Measurements from ENCODE around the gene PDE8B. TPM values are rescaled to one million over a fixed set of nuclear protein-coding genes. Genes with fewer than 3 reads are reported as not detected.
"Not testable (repeated sequence)": the region's sequence is repeated elsewhere in the genome, so short reads cannot be mapped to it uniquely, and the experiment has no call there.

The PDE8B gene
- total RNA-seq, 1 donor from 2014 or later, result 0.18 TPM

- Histone ChIP-seq H3K27ac (ENCODE audit: low read depth, low read length) (no peak overlapping the region), H3K36me3 (ENCODE audit: insufficient read depth, low read length) (no peaks in the 10 kb centered on the region), H3K4me1 (ENCODE audit: insufficient read depth, low read length) (no peaks in the 10 kb centered on the region), H4K20me1 (ENCODE audit: insufficient read depth, low read length) (no peaks in the 10 kb centered on the region), H3K9ac (ENCODE audit: low read length) (no peak overlapping the region), H3K9me3 (ENCODE audit: insufficient read depth, low read depth, low read length) (no peaks in the 10 kb centered on the region), H2AFZ (ENCODE audit: low read depth, low read length) (no peak overlapping the region), H3K27me3 (ENCODE audit: insufficient read depth, low read length) (peaks cover 2% of the 10 kb centered on the region), H3K4me3 (ENCODE audit: insufficient read depth, low read depth, low read length) (no peak overlapping the region), H3K79me2 (ENCODE audit: insufficient read depth, low read length) (no peaks in the 10 kb centered on the region), H3K4me2 (ENCODE audit: low read length) (no peak overlapping the region)
- TF ChIP-seq CTCF (IDR thresholded peaks at IDR 0.05; ENCODE audit: insufficient read depth, low read depth, low read length), result no peak
- no peak for TF ChIP-seq EZH2 (IDR thresholded peaks at IDR 0.05; ENCODE audit: insufficient read depth, low read length)
- DNase-seq (ENCODE audit: low read depth), result no peak
- Mint-ChIP-seq H3K27ac (ENCODE audit: unreplicated experiment) (no peak overlapping the region), H3K4me1 (ENCODE audit: low read depth, unreplicated experiment) (peaks cover 12% of the 10 kb centered on the region), H3K27me3 (ENCODE audit: low read depth, unreplicated experiment) (peaks cover 7% of the 10 kb centered on the region), H3K4me3 (ENCODE audit: unreplicated experiment) (no peak overlapping the region), H3K36me3 (ENCODE audit: low read depth, unreplicated experiment) (no peaks in the 10 kb centered on the region), H3K9me3 (ENCODE audit: unreplicated experiment) (peaks cover 7% of the 10 kb centered on the region)
- no peak for FAIRE-seq
Observed at GRCh38 chr5:77379558-77380061, 169.1 kb downstream of the PDE8B start.

GRCh38 chr5:77380636-77381035 lies 170.2 kb downstream of the PDE8B start:
- TF ChIP-seq EZH2 (IDR thresholded peaks at IDR 0.05; ENCODE audit: insufficient read depth, low read length), result no peak
- no peak for TF ChIP-seq CTCF (IDR thresholded peaks at IDR 0.05; ENCODE audit: insufficient read depth, low read depth, low read length)
- FAIRE-seq, result no peak
- Mint-ChIP-seq H3K4me1 (ENCODE audit: low read depth, unreplicated experiment) (peaks cover 12% of the 10 kb centered on the region), H3K27me3 (ENCODE audit: low read depth, unreplicated experiment) (peaks cover 7% of the 10 kb centered on the region), H3K9me3 (ENCODE audit: unreplicated experiment) (peaks cover 9% of the 10 kb centered on the region), H3K27ac (ENCODE audit: unreplicated experiment) (no peak overlapping the region), H3K36me3 (ENCODE audit: low read depth, unreplicated experiment) (no peaks in the 10 kb centered on the region), H3K4me3 (ENCODE audit: unreplicated experiment) (no peak overlapping the region)
- no peaks in the 10 kb centered on the region for H4K20me1 ChIP-seq (ENCODE audit: insufficient read depth, low read length)
- H3K4me2 ChIP-seq (ENCODE audit: low read length), result no peak overlapping the region
- no peak overlapping the region for H2AFZ ChIP-seq (ENCODE audit: low read depth, low read length)
- H3K36me3 ChIP-seq (ENCODE audit: insufficient read depth, low read length), result no peaks in the 10 kb centered on the region
- no peak for DNase-seq (ENCODE audit: low read depth)
- H3K79me2 ChIP-seq (ENCODE audit: insufficient read depth, low read length), result no peaks in the 10 kb centered on the region
- H3K9me3 ChIP-seq (ENCODE audit: insufficient read depth, low read depth, low read length), result no peaks in the 10 kb centered on the region
- H3K27me3 ChIP-seq (ENCODE audit: insufficient read depth, low read length), result peaks cover 2% of the 10 kb centered on the region
- H3K27ac ChIP-seq (ENCODE audit: low read depth, low read length), result no peak overlapping the region
- H3K9ac ChIP-seq (ENCODE audit: low read length), result no peak overlapping the region
- H3K4me1 ChIP-seq (ENCODE audit: insufficient read depth, low read length), result no peaks in the 10 kb centered on the region
- no peak overlapping the region for H3K4me3 ChIP-seq (ENCODE audit: insufficient read depth, low read depth, low read length)

GRCh38 chr5:77383336-77383735 lies 172.9 kb downstream of the PDE8B start:
- peaks cover 12% of the 10 kb centered on the region for H3K4me1 Mint-ChIP-seq (ENCODE audit: low read depth, unreplicated experiment)
- H3K9me3 ChIP-seq (ENCODE audit: insufficient read depth, low read depth, low read length); H3K4me2 ChIP-seq (ENCODE audit: low read length); H3K4me3 Mint-ChIP-seq (ENCODE audit: unreplicated experiment); H3K4me1 ChIP-seq (ENCODE audit: insufficient read depth, low read length); H3K79me2 ChIP-seq (ENCODE audit: insufficient read depth, low read length); H3K9ac ChIP-seq (ENCODE audit: low read length); DNase-seq (ENCODE audit: low read depth); H3K27ac ChIP-seq (ENCODE audit: low read depth, low read length); H3K27ac Mint-ChIP-seq (ENCODE audit: unreplicated experiment); H3K9me3 Mint-ChIP-seq (ENCODE audit: unreplicated experiment); H4K20me1 ChIP-seq (ENCODE audit: insufficient read depth, low read length); H3K27me3 Mint-ChIP-seq (ENCODE audit: low read depth, unreplicated experiment); H3K27me3 ChIP-seq (ENCODE audit: insufficient read depth, low read length); H3K4me3 ChIP-seq (ENCODE audit: insufficient read depth, low read depth, low read length); H3K36me3 Mint-ChIP-seq (ENCODE audit: low read depth, unreplicated experiment); FAIRE-seq; H3K36me3 ChIP-seq (ENCODE audit: insufficient read depth, low read length); H2AFZ ChIP-seq (ENCODE audit: low read depth, low read length): not testable (repeated sequence)

- FAIRE-seq; H3K9ac ChIP-seq (ENCODE audit: low read length); H4K20me1 ChIP-seq (ENCODE audit: insufficient read depth, low read length); H3K27ac ChIP-seq (ENCODE audit: low read depth, low read length); DNase-seq (ENCODE audit: low read depth); H3K4me2 ChIP-seq (ENCODE audit: low read length); H3K36me3 ChIP-seq (ENCODE audit: insufficient read depth, low read length); H3K9me3 Mint-ChIP-seq (ENCODE audit: unreplicated experiment); H3K4me3 ChIP-seq (ENCODE audit: insufficient read depth, low read depth, low read length); H3K27me3 ChIP-seq (ENCODE audit: insufficient read depth, low read length); H3K4me3 Mint-ChIP-seq (ENCODE audit: unreplicated experiment); H3K4me1 Mint-ChIP-seq (ENCODE audit: low read depth, unreplicated experiment); H3K36me3 Mint-ChIP-seq (ENCODE audit: low read depth, unreplicated experiment); H3K9me3 ChIP-seq (ENCODE audit: insufficient read depth, low read depth, low read length); H3K79me2 ChIP-seq (ENCODE audit: insufficient read depth, low read length); H3K27ac Mint-ChIP-seq (ENCODE audit: unreplicated experiment); H2AFZ ChIP-seq (ENCODE audit: low read depth, low read length); H3K4me1 ChIP-seq (ENCODE audit: insufficient read depth, low read length): not testable (repeated sequence)
- peaks cover 18% of the 10 kb centered on the region for H3K27me3 Mint-ChIP-seq (ENCODE audit: low read depth, unreplicated experiment)
Observed at GRCh38 chr5:77386340-77386739, 175.9 kb downstream of the PDE8B start.
